Uterus (tissue), 2 donors: ENCODE results near the gene CCNA1.

Experiments
- CTCF ChIP-seq, 4 experiments: fragments of 200-600 bp in 2 of 4; fragments of 450-650 bp in 2 of 4; sonication (generic) in 2 of 4; IDR thresholded peaks; one replicate each; pipeline ENCODE4 v1.5.1; 2016 to 2019; ENCODE audit warnings: antibody characterized with exemption in 4 of 4, mild to moderate bottlenecking in 2 of 4, moderate library complexity in 1 of 4
- POLR2A ChIP-seq, 2 donors: fragments of 450-650 bp; IDR thresholded peaks; one replicate each; pipeline ENCODE4 v1.6.1; 2016; ENCODE audit warnings: antibody characterized with exemption in 2 of 2, mild to moderate bottlenecking in 1 of 2, moderate library complexity in 1 of 2

- TF ChIP-seq CTCF (IDR thresholded peaks at IDR 0.05) (no peak), POLR2A (IDR thresholded peaks at IDR 0.05) (no peak)
Observed at GRCh38 chr13:36475468-36475867, 43.2 kb downstream of the CCNA1 start.
